Measurements from ENCODE around the gene KPNA6. TPM values are rescaled to one million over a fixed set of nuclear protein-coding genes. Genes with fewer than 3 reads are reported as not detected.

The KPNA6 gene
- total and polyA plus RNA-seq, 2 donors (not counting 3 experiments of a cell fraction or from before 2014, with no cell fraction given), result 22.1 to 85.6 TPM

DNA sequence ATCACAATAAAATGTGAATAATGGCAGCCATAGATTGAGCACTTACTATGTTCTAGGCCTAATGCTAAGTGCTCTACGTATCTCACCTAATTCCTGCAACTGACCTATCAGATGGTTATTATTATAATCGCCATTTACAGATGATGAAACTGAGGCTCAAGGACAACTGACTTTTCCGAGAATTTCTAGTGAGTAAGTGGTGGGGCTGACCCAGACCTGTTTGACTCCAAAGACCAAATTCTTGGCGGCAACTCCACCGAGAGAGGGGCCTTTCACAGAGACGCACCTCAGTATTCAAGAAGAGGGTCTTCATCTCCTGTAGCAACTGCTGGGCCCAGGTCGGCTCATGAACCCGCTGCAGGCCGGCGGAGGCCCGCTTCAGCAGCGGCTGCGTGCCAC lies 113.7 kb downstream of the KPNA6 start:
- Histone ChIP-seq H3K4me1 (ENCODE audit: control insufficient read depth, extremely low read depth, insufficient read depth, low read length) (peaks cover 26% of the 10 kb centered on the region), H3K9ac (replicated peaks; ENCODE audit: extremely low read depth, insufficient read depth, low read length) (peak overlapping the region; percentile 45), H4K20me1 (replicated peaks; ENCODE audit: control insufficient read depth, extremely low read depth, insufficient read depth, low read length) (no peaks in the 10 kb centered on the region), H3K9me3 (replicated peaks; ENCODE audit: control insufficient read depth, insufficient read depth, low read length) (no peaks in the 10 kb centered on the region), H2AFZ (ENCODE audit: low read depth, low read length) (peak overlapping the region; percentile 83), H3K27ac (ENCODE audit: insufficient read depth, low read depth, low read length) (peak overlapping the region; percentile 41), H3K36me3 (ENCODE audit: control insufficient read depth in 2 of 2, extremely low read depth in 1 of 2, insufficient read depth in 2 of 2, low read length in 2 of 2) (peaks cover 7 to 12% of the 10 kb centered on the region in 2 experiments), H3K9me1 (replicated peaks; ENCODE audit: control insufficient read depth, extremely low read depth, insufficient read depth, low read length) (no peaks in the 10 kb centered on the region), H3K27me3 (ENCODE audit: control insufficient read depth in 2 of 2, insufficient read depth in 2 of 2, low read length in 2 of 2) (no peaks in the 10 kb centered on the region), H3K4me3 (replicated peaks in 1 of 3; ENCODE audit: insufficient read depth in 1 of 3, low read depth in 1 of 3, low read length in 3 of 3) (peak overlapping the region; percentile 79 to 81 (median 80)), H3K4me2 (ENCODE audit: insufficient read depth, low read length) (peak overlapping the region; percentile 86), H3K79me2 (ENCODE audit: control insufficient read depth, insufficient read depth, low read length) (peaks cover 24% of the 10 kb centered on the region)
- DNase-seq (ENCODE audit: low read depth, low spot score) (no peak), FAIRE-seq (no peak)
- ChIA-PET POLR2A (interaction anchor here (0.5 kb wide), 1 partner anchor 574 kb away, joined by 4 read pairs; no protein-coding TSS in a partner anchor), CTCF (interaction anchor here (1.4 to 2.3 kb wide), 2 partner anchors 19 to 95 kb away, joined by 6 to 7 read pairs; no protein-coding TSS in a partner anchor)
- intact Hi-C loops (cut with micrococcal nuclease) (loop anchor here (5.0 kb wide), 1 partner anchor 116 kb away; the partner anchor contains the start of gene MARCKSL1), dilution Hi-C loops (cut with MboI; ENCODE audit: extremely low pct_ligation_motif_present, low sequenced_read_pairs) (no loop called here)
- TF ChIP-seq MYC (IDR thresholded peaks at IDR 0.05; ENCODE audit: low read depth, low read length), result no peak
- TF ChIP-seq JUN (IDR thresholded peaks at IDR 0.05; ENCODE audit: borderline replicate concordance, insufficient read depth, insufficient read length, low read depth), result no peak
- no peak for TF ChIP-seq POLR2AphosphoS5 (IDR thresholded peaks at IDR 0.05; ENCODE audit: insufficient read depth, low read depth, low read length)
- TF ChIP-seq, protein P1, sequence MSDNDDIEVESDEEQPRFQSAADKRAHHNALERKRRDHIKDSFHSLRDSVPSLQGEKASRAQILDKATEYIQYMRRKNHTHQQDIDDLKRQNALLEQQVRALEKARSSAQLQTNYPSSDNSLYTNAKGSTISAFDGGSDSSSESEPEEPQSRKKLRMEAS (IDR thresholded peaks at IDR 0.05; ENCODE audit: insufficient read depth, insufficient read length), result no peak
- no peak for TF ChIP-seq EZH2 (IDR thresholded peaks at IDR 0.05; ENCODE audit: borderline replicate concordance, low read depth, low read length, severe bottlenecking)
- TF ChIP-seq FOS (IDR thresholded peaks at IDR 0.05; ENCODE audit: borderline replicate concordance, insufficient read depth, low read length), result no peak
- BruUV-seq (replicated peaks), result TSS peak; percentile 39

All from endothelial cell of umbilical vein (primary cell).